Mammary epithelial cell (primary cell): ENCODE data around the gene NPAS3.

Experiments used
- CTCF ChIP-seq, 2 donors: IDR thresholded peaks in 1 of 2; conservative IDR thresholded peaks in 1 of 2; 2 replicates each; pipeline ENCODE4 v1.5.1; 2011 to 2012; ENCODE audit warnings: inconsistent platforms in 2 of 2, low read length in 2 of 2, mild to moderate bottlenecking in 2 of 2, control low read depth in 1 of 2, low read depth in 1 of 2; ENCODE audit not compliant: insufficient read depth in 1 of 2; ENCODE audit errors: extremely low read depth in 1 of 2
- EZH2 ChIP-seq: IDR thresholded peaks from 2 replicates; pipeline ENCODE4 v1.6.1; 2012; ENCODE audit warnings: low read length, inconsistent platforms, borderline replicate concordance

GRCh38 chr14:33709283-33709682, 770.6 kb downstream of the NPAS3 start:
- TF ChIP-seq CTCF (conservative IDR thresholded peaks at IDR 0.05 in 1 of 2, IDR thresholded peaks at IDR 0.05 in 1 of 2; ENCODE audit: extremely low read depth in 1 of 2, insufficient read depth in 1 of 2, low read depth in 1 of 2, low read length in 2 of 2) (no peak), EZH2 (no peak)
